ENCODE results near the gene CLCNKA. TPM values are rescaled to one million over a fixed set of nuclear protein-coding genes. Genes with fewer than 3 reads are reported as not detected.

The CLCNKA gene
- total RNA-seq, 1 experiment from 2014 or later, result 0.10 TPM

DNA sequence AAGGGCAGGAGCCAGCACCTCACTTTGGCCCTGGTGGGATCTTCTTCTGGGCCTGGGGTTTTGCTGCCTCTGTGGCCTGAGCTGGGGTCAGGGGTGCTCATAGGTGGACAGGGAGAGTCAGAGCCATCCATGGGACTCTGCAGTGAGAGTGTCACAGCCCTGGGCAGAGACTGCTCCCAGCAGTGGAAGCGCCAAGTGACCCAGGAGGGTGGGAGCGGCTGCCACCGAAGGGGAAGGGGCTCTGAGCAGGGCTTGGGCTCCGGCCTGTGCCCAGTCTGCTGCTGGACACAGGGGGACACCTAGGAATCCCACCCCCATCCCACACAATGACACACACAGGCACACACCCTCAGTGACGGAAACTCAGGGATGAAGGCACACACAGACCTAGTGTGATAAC, 22.1 kb downstream of the CLCNKA start:
- no peak overlapping the region for H2AFZ ChIP-seq (ENCODE audit: low read depth, low read length, poor library complexity, severe bottlenecking)
- ATAC-seq (no peak), DNase-seq (ENCODE audit: low read depth, low spot score) (no peak)
- H3K9me3 ChIP-seq (ENCODE audit: control insufficient read depth in 1 of 2, insufficient read depth in 1 of 2, low read depth in 1 of 2, low read length in 2 of 2), result no peaks in the 10 kb centered on the region
- H3K4me3 ChIP-seq (replicated peaks in 1 of 2; ENCODE audit: low read depth in 1 of 2, low read length in 2 of 2), result no peak overlapping the region
- BruUV-seq (replicated peaks), result no TSS peak
- no peaks in the 10 kb centered on the region for H3K79me2 ChIP-seq (ENCODE audit: insufficient read depth, low read length)
- no peaks in the 10 kb centered on the region for H3K9me2 ChIP-seq (ENCODE audit: insufficient read depth)
- intact Hi-C loops (cut with micrococcal nuclease), result no loop called here
- RAD21 ChIA-PET (ENCODE audit: low non-redundant PET in 1 of 2, low total read pairs in 2 of 2, uncharacterized antibody in 2 of 2, unreplicated experiment in 2 of 2), result no interaction called here
- no peaks in the 10 kb centered on the region for H4K20me1 ChIP-seq (ENCODE audit: insufficient read depth)
- CTCF ChIA-PET, result no interaction called here
- no peaks in the 10 kb centered on the region for H3K36me3 ChIP-seq (ENCODE audit: control insufficient read depth in 1 of 2, insufficient read depth in 2 of 2, low read length in 2 of 2)
- TF ChIP-seq ELF1 (IDR thresholded peaks at IDR 0.05; ENCODE audit: borderline replicate concordance, low read depth) (no peak), RAD21 (IDR thresholded peaks at IDR 0.05; ENCODE audit: low read depth) (no peak), SP1 (IDR thresholded peaks at IDR 0.05; ENCODE audit: low read depth) (no peak), EZH2 (IDR thresholded peaks at IDR 0.05) (no peak), SRF (IDR thresholded peaks at IDR 0.05; ENCODE audit: low read depth) (no peak), POLR2A (IDR thresholded peaks at IDR 0.05; ENCODE audit: borderline replicate concordance, extremely low read depth, insufficient read depth, insufficient read length) (no peak), TCF7L2 (IDR thresholded peaks at IDR 0.05; ENCODE audit: borderline replicate concordance, extremely low read depth, insufficient read depth, insufficient read length) (no peak), SIN3A (IDR thresholded peaks at IDR 0.05; ENCODE audit: low read depth) (no peak), EZH2phosphoT487 (IDR thresholded peaks at IDR 0.05; ENCODE audit: borderline replicate concordance) (no peak)
- TF ChIP-seq, protein P1, sequence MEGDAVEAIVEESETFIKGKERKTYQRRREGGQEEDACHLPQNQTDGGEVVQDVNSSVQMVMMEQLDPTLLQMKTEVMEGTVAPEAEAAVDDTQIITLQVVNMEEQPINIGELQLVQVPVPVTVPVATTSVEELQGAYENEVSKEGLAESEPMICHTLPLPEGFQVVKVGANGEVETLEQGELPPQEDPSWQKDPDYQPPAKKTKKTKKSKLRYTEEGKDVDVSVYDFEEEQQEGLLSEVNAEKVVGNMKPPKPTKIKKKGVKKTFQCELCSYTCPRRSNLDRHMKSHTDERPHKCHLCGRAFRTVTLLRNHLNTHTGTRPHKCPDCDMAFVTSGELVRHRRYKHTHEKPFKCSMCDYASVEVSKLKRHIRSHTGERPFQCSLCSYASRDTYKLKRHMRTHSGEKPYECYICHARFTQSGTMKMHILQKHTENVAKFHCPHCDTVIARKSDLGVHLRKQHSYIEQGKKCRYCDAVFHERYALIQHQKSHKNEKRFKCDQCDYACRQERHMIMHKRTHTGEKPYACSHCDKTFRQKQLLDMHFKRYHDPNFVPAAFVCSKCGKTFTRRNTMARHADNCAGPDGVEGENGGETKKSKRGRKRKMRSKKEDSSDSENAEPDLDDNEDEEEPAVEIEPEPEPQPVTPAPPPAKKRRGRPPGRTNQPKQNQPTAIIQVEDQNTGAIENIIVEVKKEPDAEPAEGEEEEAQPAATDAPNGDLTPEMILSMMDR (IDR thresholded peaks at IDR 0.05 in 2 of 3, conservative IDR thresholded peaks at IDR 0.05 in 1 of 3; ENCODE audit: borderline replicate concordance in 1 of 3, insufficient read depth in 1 of 3, low read depth in 2 of 3, low read length in 2 of 3), result no peak
- POLR2A ChIA-PET, result no interaction called here
- no peak overlapping the region for H3K27ac ChIP-seq (ENCODE audit: low read depth, low read length)
- H3K9ac ChIP-seq (ENCODE audit: low read length), result no peak overlapping the region
- no peaks in the 10 kb centered on the region for H3K27me3 ChIP-seq (ENCODE audit: insufficient read depth, low read length)
- peaks cover 0 to 6% of the 10 kb centered on the region in 2 experiments; a peak in 1 of 4 replicates for H3K4me1 ChIP-seq (ENCODE audit: control insufficient read depth in 1 of 2, insufficient read depth in 2 of 2, low read length in 2 of 2)
- H3K4me2 ChIP-seq (ENCODE audit: low read length), result no peak overlapping the region
